ENCODE data around the gene ZCCHC14. TPM values are rescaled to one million over a fixed set of nuclear protein-coding genes. Genes with fewer than 3 reads are reported as not detected.
A peak's percentile ranks its signal among the peaks of the same experiment; 100 is the strongest.

Gene ZCCHC14
- total RNA-seq, 1 experiment from 2014 or later = 37.8 TPM

DNA sequence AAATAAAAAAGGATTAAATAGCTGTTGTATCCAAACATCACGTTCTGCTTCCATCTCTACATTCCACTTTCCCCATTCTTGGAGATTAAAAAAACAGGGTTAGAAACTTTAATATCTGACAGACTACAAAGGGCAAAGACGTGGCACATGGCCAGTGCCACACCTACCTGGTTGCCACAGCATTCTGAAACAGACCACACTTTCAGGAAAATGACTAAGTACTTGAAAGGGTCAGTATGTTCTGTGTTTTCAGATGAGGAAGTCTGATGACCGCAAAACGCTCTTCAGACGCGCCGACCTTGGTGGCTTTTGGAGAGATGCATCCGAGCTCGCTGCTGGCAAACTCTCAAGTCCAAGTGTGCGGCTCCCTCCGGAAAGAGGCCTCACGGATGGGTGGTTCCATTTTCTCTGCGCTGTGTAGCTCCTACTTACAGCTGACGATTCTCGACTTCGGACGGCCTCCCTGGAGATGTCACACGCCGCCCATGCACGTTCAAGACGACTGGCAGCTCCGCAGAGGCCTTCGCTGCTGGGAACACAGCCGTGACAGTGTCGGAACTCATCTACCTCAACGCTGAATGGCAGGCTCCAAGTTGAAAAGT is 85.2 kb downstream of the ZCCHC14 start:
- intact Hi-C loops (cut with micrococcal nuclease) = loop anchor here (5.0 kb wide), 1 partner anchor 50 kb away; no protein-coding TSS in a partner anchor
- RAD21 ChIA-PET (ENCODE audit: low non-redundant PET in 1 of 2, low total read pairs in 2 of 2, uncharacterized antibody in 2 of 2, unreplicated experiment in 2 of 2) = interaction anchor here in 1 of 2 experiments (0.9 kb wide), 1 partner anchor 229 kb away, joined by 6 read pairs; no protein-coding TSS in a partner anchor
- peaks cover 24 to 42% of the 10 kb centered on the region in 2 experiments for H3K4me1 ChIP-seq (ENCODE audit: control insufficient read depth in 1 of 2, insufficient read depth in 2 of 2, low read length in 2 of 2)
- H4K20me1 ChIP-seq (ENCODE audit: insufficient read depth) = peaks cover 25% of the 10 kb centered on the region
- H3K36me3 ChIP-seq (ENCODE audit: control insufficient read depth in 1 of 2, insufficient read depth in 2 of 2, low read length in 2 of 2) = peaks cover 25% of the 10 kb centered on the region in 2 experiments
- H3K27ac ChIP-seq (ENCODE audit: low read depth, low read length) = peak overlapping the region; percentile 12; the same call in 1 of the 2 replicates
- H3K27me3 ChIP-seq (ENCODE audit: insufficient read depth, low read length) = no peaks in the 10 kb centered on the region
- H3K9ac ChIP-seq (ENCODE audit: low read length) = peak overlapping the region; percentile 30
- H3K9me3 ChIP-seq (ENCODE audit: control insufficient read depth in 1 of 2, insufficient read depth in 1 of 2, low read depth in 1 of 2, low read length in 2 of 2) = no peaks in the 10 kb centered on the region
- POLR2A ChIA-PET = interaction anchor here (1.3 to 2.0 kb wide), 4 partner anchors 9 to 19 kb away, joined by 4 to 13 read pairs (median 6); no protein-coding TSS in a partner anchor
- DNase-seq (ENCODE audit: low read depth, low spot score) (peak; percentile 100), ATAC-seq (peak; percentile 93)
- no peaks in the 10 kb centered on the region for H3K9me2 ChIP-seq (ENCODE audit: insufficient read depth)
- CTCF ChIA-PET = interaction anchor here (1.3 to 2.1 kb wide), 5 partner anchors 9 to 228 kb away, joined by 3 to 28 read pairs (median 11); no protein-coding TSS in a partner anchor
- BruUV-seq (replicated peaks) = no TSS peak
- no peaks in the 10 kb centered on the region for H3K79me2 ChIP-seq (ENCODE audit: insufficient read depth, low read length)
- H2AFZ ChIP-seq (ENCODE audit: low read depth, low read length, poor library complexity, severe bottlenecking) = no peak overlapping the region
- peak overlapping the region; percentile 68 for H3K4me2 ChIP-seq (ENCODE audit: low read length)
- H3K4me3 ChIP-seq (replicated peaks in 1 of 2; ENCODE audit: low read depth in 1 of 2, low read length in 2 of 2) = peak overlapping the region in 1 of 2 experiments; percentile 24; a peak in 2 of 4 replicates
- TF ChIP-seq, protein P1, sequence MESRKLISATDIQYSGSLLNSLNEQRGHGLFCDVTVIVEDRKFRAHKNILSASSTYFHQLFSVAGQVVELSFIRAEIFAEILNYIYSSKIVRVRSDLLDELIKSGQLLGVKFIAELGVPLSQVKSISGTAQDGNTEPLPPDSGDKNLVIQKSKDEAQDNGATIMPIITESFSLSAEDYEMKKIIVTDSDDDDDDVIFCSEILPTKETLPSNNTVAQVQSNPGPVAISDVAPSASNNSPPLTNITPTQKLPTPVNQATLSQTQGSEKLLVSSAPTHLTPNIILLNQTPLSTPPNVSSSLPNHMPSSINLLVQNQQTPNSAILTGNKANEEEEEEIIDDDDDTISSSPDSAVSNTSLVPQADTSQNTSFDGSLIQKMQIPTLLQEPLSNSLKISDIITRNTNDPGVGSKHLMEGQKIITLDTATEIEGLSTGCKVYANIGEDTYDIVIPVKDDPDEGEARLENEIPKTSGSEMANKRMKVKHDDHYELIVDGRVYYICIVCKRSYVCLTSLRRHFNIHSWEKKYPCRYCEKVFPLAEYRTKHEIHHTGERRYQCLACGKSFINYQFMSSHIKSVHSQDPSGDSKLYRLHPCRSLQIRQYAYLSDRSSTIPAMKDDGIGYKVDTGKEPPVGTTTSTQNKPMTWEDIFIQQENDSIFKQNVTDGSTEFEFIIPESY (IDR thresholded peaks at IDR 0.05; ENCODE audit: extremely low read depth, insufficient replicate concordance, low read length) = peak; percentile 43
- TF ChIP-seq CEBPB (IDR thresholded peaks at IDR 0.05; ENCODE audit: low read depth) (peak; percentile 97), POLR2A (IDR thresholded peaks at IDR 0.05; ENCODE audit: borderline replicate concordance, extremely low read depth, insufficient read depth, insufficient read length) (no peak), EGR1 (IDR thresholded peaks at IDR 0.05; ENCODE audit: low read depth) (peak; percentile 54; the same call in 1 of the 2 replicates), POLR2AphosphoS5 (IDR thresholded peaks at IDR 0.05; ENCODE audit: low read depth, low read length) (peak; percentile 84), TCF7L2 (IDR thresholded peaks at IDR 0.05; ENCODE audit: borderline replicate concordance, extremely low read depth, insufficient read depth, insufficient read length) (peak; percentile 99), SP1 (IDR thresholded peaks at IDR 0.05; ENCODE audit: low read depth) (peak; percentile 94), EZH2 (IDR thresholded peaks at IDR 0.05) (no peak), YY1 (IDR thresholded peaks at IDR 0.05; ENCODE audit: extremely low read depth, insufficient replicate concordance, low read depth, low read length) (peak; percentile 35), SRF (IDR thresholded peaks at IDR 0.05; ENCODE audit: low read depth) (peak; percentile 77), SIN3A (IDR thresholded peaks at IDR 0.05; ENCODE audit: low read depth) (peak; percentile 99), JUND (IDR thresholded peaks at IDR 0.05) (peak; percentile 97), ZFX (IDR thresholded peaks at IDR 0.05) (no peak), RAD21 (IDR thresholded peaks at IDR 0.05; ENCODE audit: low read depth) (peak; percentile 31; the same call in 1 of the 2 replicates), EZH2phosphoT487 (IDR thresholded peaks at IDR 0.05; ENCODE audit: borderline replicate concordance) (no peak), FOSL1 (IDR thresholded peaks at IDR 0.05; ENCODE audit: low read depth) (peak; percentile 88), CBX3 (IDR thresholded peaks at IDR 0.05; ENCODE audit: low read depth) (peak; percentile 96)
- TF ChIP-seq, protein P2, sequence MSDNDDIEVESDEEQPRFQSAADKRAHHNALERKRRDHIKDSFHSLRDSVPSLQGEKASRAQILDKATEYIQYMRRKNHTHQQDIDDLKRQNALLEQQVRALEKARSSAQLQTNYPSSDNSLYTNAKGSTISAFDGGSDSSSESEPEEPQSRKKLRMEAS (IDR thresholded peaks at IDR 0.05) = peak; percentile 95
- TF ChIP-seq, protein P3, sequence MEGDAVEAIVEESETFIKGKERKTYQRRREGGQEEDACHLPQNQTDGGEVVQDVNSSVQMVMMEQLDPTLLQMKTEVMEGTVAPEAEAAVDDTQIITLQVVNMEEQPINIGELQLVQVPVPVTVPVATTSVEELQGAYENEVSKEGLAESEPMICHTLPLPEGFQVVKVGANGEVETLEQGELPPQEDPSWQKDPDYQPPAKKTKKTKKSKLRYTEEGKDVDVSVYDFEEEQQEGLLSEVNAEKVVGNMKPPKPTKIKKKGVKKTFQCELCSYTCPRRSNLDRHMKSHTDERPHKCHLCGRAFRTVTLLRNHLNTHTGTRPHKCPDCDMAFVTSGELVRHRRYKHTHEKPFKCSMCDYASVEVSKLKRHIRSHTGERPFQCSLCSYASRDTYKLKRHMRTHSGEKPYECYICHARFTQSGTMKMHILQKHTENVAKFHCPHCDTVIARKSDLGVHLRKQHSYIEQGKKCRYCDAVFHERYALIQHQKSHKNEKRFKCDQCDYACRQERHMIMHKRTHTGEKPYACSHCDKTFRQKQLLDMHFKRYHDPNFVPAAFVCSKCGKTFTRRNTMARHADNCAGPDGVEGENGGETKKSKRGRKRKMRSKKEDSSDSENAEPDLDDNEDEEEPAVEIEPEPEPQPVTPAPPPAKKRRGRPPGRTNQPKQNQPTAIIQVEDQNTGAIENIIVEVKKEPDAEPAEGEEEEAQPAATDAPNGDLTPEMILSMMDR (IDR thresholded peaks at IDR 0.05 in 2 of 3, conservative IDR thresholded peaks at IDR 0.05 in 1 of 3; ENCODE audit: borderline replicate concordance in 1 of 3, insufficient read depth in 1 of 3, low read depth in 2 of 3, low read length in 2 of 3) = no peak
- TF ChIP-seq, protein P4, sequence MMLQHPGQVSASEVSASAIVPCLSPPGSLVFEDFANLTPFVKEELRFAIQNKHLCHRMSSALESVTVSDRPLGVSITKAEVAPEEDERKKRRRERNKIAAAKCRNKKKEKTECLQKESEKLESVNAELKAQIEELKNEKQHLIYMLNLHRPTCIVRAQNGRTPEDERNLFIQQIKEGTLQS (IDR thresholded peaks at IDR 0.05) = peak; percentile 49; the same call in 1 of the 2 replicates

All from HCT116 (cell line).